Measurements from ENCODE around the gene PAQR4.

PAQR4 gene

GRCh38 chr16:2963723-2964474 is 5.2 kb upstream of the PAQR4 start, which contains the start of gene KREMEN2:
Gene KREMEN2 (plus strand): TSS chr16:2964275. CDS start chr16:2964521, 246 bp downstream.
- no peak for FAIRE-seq
- DNase-seq (ENCODE audit: extremely low spot score, insufficient read length, low read depth) = no peak

DNA sequence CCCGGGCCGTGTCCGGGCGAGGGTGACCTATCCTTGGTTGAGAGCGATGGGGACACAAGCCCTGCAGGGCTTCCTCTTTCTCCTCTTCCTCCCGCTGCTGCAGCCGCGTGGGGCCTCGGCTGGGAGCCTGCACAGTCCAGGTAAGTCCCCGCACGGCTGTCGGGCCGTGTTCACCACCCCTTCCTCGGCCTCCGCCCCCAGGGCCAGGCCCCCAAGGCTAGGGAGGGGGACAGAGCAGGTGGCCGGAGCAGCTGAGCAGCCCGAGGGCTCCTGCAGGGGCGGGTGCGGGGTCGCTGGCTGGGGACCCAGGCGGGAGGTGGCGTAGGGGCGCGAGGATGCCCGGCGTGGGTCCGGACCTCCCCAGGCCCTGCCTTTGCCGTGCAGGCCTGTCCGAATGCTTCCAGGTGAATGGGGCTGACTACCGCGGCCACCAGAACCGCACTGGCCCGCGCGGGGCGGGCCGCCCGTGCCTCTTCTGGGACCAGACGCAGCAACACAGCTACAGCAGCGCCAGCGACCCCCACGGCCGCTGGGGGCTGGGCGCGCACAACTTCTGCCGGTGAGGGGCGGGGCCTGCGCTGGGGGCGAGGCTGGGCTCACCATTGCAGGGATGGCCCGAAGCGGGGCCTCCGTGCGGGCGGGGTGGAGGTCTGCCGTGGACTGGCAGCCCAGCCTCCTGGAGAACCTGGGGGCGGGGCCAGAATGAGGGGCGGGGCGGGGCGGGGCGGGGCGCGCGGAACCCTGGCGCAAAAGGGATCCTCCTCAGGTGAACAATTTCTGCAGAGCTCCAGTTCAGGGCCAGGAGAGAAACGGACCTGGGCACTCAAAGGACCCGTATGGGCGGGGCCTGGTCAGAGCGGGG is 4.4 kb upstream of the PAQR4 start:
- FAIRE-seq (peak; percentile 21), DNase-seq (ENCODE audit: extremely low spot score, insufficient read length, low read depth) (no peak)

- no peak for DNase-seq (ENCODE audit: extremely low spot score, insufficient read length, low read depth)
- FAIRE-seq = no peak
These were observed 2.9 kb upstream of the PAQR4 start for GRCh38 chr16:2966043-2966807.

DNA sequence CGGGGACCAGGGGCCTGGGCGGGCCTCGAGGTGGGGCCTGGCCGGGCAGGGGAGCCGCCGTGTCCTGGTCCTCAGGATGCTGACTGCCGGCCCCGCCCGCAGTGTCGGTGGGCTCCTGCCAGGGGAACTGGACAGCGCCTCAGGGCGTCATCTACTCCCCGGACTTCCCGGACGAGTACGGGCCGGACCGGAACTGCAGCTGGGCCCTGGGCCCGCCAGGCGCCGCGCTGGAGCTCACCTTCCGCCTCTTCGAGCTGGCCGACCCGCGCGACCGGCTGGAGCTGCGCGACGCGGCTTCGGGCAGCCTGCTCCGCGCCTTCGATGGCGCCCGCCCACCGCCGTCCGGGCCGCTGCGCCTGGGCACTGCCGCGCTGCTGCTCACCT is 2.3 kb upstream of the PAQR4 start:
- DNase-seq (ENCODE audit: extremely low spot score, insufficient read length, low read depth) (no peak), FAIRE-seq (no peak)

GRCh38 chr16:2967211-2967631 is 1.9 kb upstream of the PAQR4 start:
- no peak for DNase-seq (ENCODE audit: extremely low spot score, insufficient read length, low read depth)
- FAIRE-seq = no peak

- DNase-seq (ENCODE audit: extremely low spot score, insufficient read length, low read depth) (no peak), FAIRE-seq (no peak)
These were observed 1.4 kb upstream of the PAQR4 start for GRCh38 chr16:2967721-2968161.

DNA sequence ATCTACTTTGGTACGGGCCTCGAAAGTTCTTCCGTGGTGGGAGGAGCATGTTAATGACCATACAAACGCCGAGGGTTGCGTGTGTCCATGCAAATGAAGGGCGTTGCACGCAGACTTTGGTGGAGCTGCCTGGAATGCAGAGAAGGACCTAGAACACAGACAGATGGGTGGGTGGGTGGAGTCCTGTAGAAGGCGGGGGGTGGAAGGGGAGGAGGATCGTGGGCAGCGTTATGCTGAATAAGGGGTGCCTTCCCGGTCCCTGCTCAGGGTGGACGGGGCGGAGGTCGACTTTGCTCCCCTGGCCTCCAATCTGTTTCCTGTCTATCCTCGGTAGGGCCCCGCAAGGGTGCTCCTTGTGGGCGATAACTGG is 795 bp upstream of the PAQR4 start:
- FAIRE-seq = peak; percentile 62
- DNase-seq (ENCODE audit: extremely low spot score, insufficient read length, low read depth) = no peak

DNA sequence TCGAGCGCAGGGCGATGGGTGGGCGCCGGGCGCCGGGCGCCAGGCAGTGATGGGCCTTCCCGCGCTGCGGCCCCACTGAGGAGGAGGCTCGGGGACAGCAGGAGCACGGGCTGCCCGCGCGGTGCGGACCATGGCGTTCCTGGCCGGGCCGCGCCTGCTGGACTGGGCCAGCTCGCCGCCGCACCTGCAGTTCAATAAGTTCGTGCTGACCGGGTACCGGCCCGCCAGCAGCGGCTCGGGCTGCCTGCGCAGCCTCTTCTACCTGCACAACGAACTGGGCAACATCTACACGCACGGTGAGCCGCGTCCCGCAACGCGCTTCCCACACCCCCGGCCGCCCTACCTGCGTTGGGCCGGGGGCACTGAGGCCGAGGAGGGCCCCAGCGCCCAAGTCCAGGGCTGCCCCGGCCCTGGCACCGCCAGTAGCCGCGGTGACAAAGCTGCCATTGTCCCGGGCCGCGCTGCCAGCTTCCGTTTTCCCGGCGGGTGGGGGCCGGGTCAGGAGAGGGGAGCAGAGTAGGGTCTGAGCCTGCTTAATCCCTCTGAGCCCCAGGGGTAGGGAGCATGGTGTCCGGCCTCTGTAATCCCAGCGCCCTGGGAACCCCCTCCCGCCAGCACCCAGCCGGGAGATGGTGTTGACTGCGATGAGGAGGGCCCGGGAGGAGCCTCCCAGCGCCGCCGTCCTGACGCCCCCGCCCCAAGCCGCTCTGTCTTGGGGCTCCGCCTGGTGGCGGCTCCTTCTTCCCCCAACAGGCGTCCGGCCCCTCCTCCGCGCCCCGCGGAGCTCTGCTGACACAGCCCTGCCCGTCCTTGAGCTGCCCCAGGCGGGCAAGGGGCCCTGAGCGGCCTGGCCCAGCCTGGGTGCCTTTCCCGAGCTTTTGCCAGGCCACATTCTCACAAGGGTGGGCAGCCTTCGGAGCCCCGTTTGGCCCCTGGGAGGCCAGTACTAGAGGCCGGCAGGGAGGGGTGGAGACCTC is 685 bp downstream of the PAQR4 start:
- DNase-seq (ENCODE audit: extremely low spot score, insufficient read length, low read depth) = peak; percentile 61

DNA sequence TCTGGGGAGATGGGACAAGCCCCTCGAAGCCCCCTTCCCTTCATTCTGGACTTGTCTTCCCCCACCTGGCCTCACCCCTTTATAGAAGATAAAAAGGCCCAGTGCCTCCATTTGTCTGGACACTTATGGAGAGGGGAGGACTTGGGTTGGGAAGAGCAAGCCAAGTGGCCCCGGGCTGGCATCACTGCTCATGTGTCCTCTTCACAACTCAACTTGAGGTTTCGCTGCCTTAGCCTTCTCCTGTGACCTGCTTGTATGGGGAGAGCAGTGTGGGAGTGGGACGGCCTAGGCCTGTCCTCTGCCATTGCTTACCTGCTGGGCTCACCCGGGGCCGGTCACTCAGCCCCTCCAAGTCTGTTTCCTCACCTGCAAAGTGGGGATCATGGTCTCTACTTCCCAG is 1.4 kb downstream of the PAQR4 start:
- DNase-seq (ENCODE audit: extremely low spot score, insufficient read length, low read depth) = no peak
- no peak for FAIRE-seq

More for the DNA sequence above, 685 bp downstream of the PAQR4 start:
- peak; percentile 50 for FAIRE-seq

- DNase-seq (ENCODE audit: extremely low spot score, insufficient read length, low read depth) (no peak), FAIRE-seq (no peak)
These were observed 2.2 kb downstream of the PAQR4 start for GRCh38 chr16:2971134-2971984.

DNA sequence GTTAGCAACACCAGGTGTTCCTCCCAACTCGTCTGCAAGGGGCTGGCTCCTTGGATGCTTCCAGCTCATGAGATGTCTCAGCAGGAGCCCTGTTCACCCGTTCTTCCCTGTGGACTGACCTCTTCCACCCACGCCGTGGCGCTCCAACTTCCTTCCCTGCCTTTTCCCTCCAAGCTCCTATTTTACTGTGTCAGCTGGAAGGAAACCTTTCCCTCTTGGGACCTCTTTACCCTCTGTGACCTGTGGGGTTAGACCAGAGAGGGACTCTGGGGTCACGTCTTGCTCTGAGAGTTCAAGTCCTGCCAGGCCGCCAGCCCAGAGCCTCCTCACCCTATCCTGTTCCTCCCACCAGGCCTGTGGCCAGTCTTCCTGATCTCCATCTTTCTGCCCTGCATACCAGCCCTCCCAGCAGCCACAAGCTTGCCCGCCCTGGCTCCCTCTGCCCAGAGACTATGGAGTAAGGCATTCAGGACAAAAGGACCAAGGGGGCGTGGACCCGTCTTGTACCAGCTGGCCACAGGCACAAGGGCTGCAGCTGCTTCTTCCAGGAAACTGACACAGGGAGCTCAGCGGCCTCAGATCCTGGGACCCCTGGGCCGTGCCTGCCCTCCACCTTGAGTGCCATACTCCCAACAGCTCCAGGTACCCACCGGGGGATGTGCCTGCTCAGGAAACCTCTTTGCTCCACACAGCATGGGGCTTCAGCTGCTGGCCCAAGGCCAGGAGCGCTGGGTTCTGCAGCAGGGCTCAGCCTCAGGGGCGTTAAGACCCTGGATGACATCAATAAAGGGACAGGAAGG is 3.0 kb downstream of the PAQR4 start:
- DNase-seq (ENCODE audit: extremely low spot score, insufficient read length, low read depth) (no peak), FAIRE-seq (no peak)

DNA sequence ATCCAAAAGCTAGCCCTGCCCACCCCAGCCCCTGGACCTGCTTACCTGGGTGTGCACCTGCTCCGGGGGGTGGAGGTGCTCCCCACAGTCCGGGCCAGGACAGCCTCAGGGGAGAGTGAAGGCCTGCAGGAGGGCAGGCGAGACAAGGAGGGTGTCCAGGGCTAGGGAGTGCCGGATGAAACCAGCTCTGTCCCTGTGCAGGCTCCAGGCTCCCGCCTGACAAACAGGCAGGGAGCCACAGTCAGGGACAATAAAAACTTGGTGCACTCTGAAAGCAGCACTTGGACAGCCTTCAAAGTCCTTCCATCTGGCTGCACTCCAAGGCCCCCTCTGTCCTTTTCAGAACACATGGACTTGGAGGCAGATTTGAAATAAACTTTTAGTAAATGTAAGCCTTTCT is 3.9 kb downstream of the PAQR4 start:
- FAIRE-seq (no peak), DNase-seq (ENCODE audit: extremely low spot score, insufficient read length, low read depth) (no peak)

GRCh38 chr16:2973605-2974318 is 4.6 kb downstream of the PAQR4 start:
- FAIRE-seq = no peak
- no peak for DNase-seq (ENCODE audit: extremely low spot score, insufficient read length, low read depth)

GRCh38 chr16:2974319-2975056 is 5.3 kb downstream of the PAQR4 start:
- DNase-seq (ENCODE audit: extremely low spot score, insufficient read length, low read depth) = no peak
- FAIRE-seq = no peak

GRCh38 chr16:2975161-2975795 is 6.1 kb downstream of the PAQR4 start:
- DNase-seq (ENCODE audit: extremely low spot score, insufficient read length, low read depth) = no peak
- no peak for FAIRE-seq

GRCh38 chr16:2976201-2976600 is 7.1 kb downstream of the PAQR4 start:
- DNase-seq (ENCODE audit: extremely low spot score, insufficient read length, low read depth) (no peak), FAIRE-seq (no peak)

Measured in GM18507 (cell line).